Activated CD4-positive, alpha-beta memory T cell treated with anti-CD3 and anti-CD28 coated beads for 36 hours (primary cell): Measurements from ENCODE around the gene SMO. TPM values are rescaled to one million over a fixed set of nuclear protein-coding genes. Genes with fewer than 3 reads are reported as not detected.

Experiments
- CTCF ChIA-PET: fragments of 350-600 bp; sonication (Branson Sonifier 250); formaldehyde crosslinking; loops from one replicate; lab custom pipeline; 2021; ENCODE audit warnings: antibody characterized with exemption, inconsistent platforms; lab: Charles Lee
- POLR2A ChIA-PET: fragments of 350-600 bp; sonication (Branson Sonifier 250); formaldehyde crosslinking; loops from one replicate; lab custom pipeline; 2021; ENCODE audit warnings: antibody characterized with exemption; lab: Charles Lee
- DNase-seq: peaks from one replicate; pipeline ENCODE4 v3.0.0-alpha.2; 2020
- H3K27ac Mint-ChIP-seq: one replicate; pipeline ENCODE4 v1.8.0; 2021; ENCODE audit warnings: mixed read lengths
- H3K27me3 Mint-ChIP-seq: one replicate; pipeline ENCODE4 v1.8.0; 2021; ENCODE audit warnings: mixed read lengths
- H3K36me3 Mint-ChIP-seq: one replicate; pipeline ENCODE4 v1.8.0; 2021; ENCODE audit warnings: mixed read lengths
- H3K4me1 Mint-ChIP-seq: one replicate; pipeline ENCODE4 v1.8.0; 2021; ENCODE audit warnings: low read depth, mixed read lengths
- H3K4me3 Mint-ChIP-seq: one replicate; pipeline ENCODE4 v1.8.0; 2021; ENCODE audit warnings: mild to moderate bottlenecking, mixed read lengths
- H3K9me3 Mint-ChIP-seq: one replicate; pipeline ENCODE4 v1.8.0; 2021; ENCODE audit warnings: mixed read lengths
- intact Hi-C: fragments of 100-400 bp; cut with micrococcal nuclease; formaldehyde crosslinking; loops from one replicate; pipeline ENCODE4 v1.15.1; 2023
- total RNA-seq, 2 experiments: library from RNA; stranded (reverse); gene quantifications; one replicate each; pipeline ENCODE4 v1.2.3, GENCODE V29; 2021

The SMO gene
- under 1 TPM; 0.12 to 0.21 TPM for total RNA-seq

DNA sequence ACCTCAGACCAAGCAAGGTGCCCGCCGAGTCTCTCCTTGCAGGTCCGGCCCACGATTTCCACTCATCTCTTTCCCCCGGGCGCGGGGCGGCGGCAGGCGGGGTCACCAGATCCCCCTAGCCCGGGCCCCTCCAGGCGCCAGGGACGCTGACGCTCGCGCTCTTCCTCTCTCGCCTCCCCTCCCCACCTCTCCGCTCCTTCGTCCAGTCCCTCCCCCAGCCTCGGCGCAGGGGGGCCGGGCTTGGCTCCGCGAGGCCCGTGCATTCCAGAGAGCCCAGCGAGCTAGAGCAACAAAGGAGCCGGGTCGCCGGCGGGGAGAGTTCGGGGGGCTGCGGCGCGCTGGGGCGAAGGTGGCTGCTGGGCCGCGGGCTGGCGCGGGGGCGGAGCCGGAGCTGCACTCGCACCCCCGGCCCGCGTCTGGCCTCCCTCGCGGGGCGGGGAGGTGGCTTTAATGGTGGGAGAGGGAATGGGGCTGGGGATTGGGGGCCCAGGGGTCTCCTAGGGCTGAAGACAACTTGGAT is at the start of gene SMO:
TSS of gene SMO (plus strand) at position 262 of the 520 bp plus-strand sequence. CDS start 519 bp downstream, outside the sequence.
- CTCF ChIA-PET, result no interaction called here
- H3K9me3 Mint-ChIP-seq, result no peaks in the 10 kb centered on the region
- DNase-seq, result no peak

DNA sequence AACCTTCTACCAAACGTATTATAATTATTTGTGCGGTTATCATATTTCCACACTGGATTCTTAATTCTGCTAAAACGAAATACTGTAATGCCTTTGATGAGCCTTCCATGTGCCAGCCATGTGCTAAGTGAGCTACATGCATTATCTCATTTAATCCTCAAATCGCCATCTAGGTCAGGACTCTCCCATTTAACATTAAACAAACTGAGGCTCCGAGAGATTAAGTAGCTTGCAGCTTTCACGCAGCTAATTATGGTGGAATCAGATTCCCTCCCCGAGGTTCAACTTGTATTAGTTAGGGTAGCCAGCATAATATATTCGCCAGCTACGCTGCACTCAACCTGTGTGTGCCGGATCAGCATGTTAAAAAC is 44.7 kb upstream of the SMO start:
- H3K4me3 Mint-ChIP-seq, result peak overlapping the region; percentile 87
- H3K27me3 Mint-ChIP-seq, result peaks cover 26% of the 10 kb centered on the region
- H3K4me1 Mint-ChIP-seq, result peaks cover 11% of the 10 kb centered on the region
- DNase-seq, result no peak
- ChIA-PET CTCF (interaction anchor here (0.6 to 1.9 kb wide), 5 partner anchors 20 to 839 kb away, joined by 3 to 16 read pairs (median 3); no protein-coding TSS in a partner anchor), POLR2A (no interaction called here)
- no peaks in the 10 kb centered on the region for H3K9me3 Mint-ChIP-seq
- H3K36me3 Mint-ChIP-seq, result no peaks in the 10 kb centered on the region
- intact Hi-C loops, result no loop called here
- no peak overlapping the region for H3K27ac Mint-ChIP-seq

More for the DNA sequence above, at the start of gene SMO:
- H3K27me3 Mint-ChIP-seq, result peaks cover 48% of the 10 kb centered on the region
- peaks cover 8% of the 10 kb centered on the region for H3K4me1 Mint-ChIP-seq
- POLR2A ChIA-PET, result no interaction called here
- peak within 1 kb of the TSS; percentile 56 for H3K4me3 Mint-ChIP-seq
- intact Hi-C loops, result no loop called here
- H3K36me3 Mint-ChIP-seq, result no peaks in the 10 kb centered on the region
- H3K27ac Mint-ChIP-seq, result no peak within 1 kb of the TSS

DNA sequence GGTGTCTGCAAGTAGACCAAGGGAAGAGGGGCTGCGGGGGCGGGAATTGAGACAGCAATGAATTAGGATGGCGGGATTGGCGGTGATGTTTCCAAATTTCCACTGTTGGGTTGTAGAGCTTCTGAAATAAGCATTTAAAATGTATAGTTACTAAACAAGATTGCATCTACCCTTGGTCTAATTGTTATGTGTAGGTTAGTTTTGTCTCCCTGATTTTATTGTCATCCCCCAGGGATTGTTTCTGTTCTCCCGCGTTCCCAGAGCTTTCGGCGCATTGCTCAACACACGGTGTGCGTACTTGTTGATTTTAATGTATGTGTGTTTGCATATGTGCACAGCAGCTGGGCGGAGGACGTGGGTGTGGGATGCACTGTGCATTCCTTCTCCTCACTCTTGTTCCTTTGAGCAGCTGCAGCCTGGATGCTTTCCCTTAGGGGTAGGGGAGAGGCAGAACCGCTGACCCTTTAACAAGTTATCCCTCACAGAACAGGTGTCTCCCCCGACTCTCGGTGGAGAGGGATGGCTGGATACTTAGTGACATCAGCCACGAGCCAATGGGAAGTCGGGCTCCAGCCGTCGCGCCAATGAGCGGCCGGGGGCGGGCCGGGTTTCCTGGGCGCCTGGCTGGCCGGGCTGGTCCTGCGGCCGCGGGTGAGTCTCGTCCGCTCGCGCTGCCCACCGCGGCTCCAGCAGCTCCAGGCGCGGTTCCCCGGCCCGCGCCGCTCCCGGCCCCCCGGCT is 44.2 kb upstream of the SMO start, which contains the start of gene TSPAN33:
TSS of gene TSPAN33 (plus strand) at position 613 of the 739 bp plus-strand sequence. CDS start 274 bp downstream, outside the sequence.
- CTCF ChIA-PET, result interaction anchor here (0.6 to 1.9 kb wide), 4 partner anchors 19 to 838 kb away, joined by 3 to 16 read pairs (median 4); no protein-coding TSS in a partner anchor
- Mint-ChIP-seq H3K27me3 (peaks cover 26% of the 10 kb centered on the region), H3K27ac (no peak within 1 kb of the TSS), H3K9me3 (no peaks in the 10 kb centered on the region), H3K36me3 (no peaks in the 10 kb centered on the region), H3K4me3 (peak within 1 kb of the TSS; percentile 87), H3K4me1 (peaks cover 11% of the 10 kb centered on the region)
- intact Hi-C loops, result no loop called here
- POLR2A ChIA-PET, result no interaction called here
- DNase-seq, result peak; percentile 78

DNA sequence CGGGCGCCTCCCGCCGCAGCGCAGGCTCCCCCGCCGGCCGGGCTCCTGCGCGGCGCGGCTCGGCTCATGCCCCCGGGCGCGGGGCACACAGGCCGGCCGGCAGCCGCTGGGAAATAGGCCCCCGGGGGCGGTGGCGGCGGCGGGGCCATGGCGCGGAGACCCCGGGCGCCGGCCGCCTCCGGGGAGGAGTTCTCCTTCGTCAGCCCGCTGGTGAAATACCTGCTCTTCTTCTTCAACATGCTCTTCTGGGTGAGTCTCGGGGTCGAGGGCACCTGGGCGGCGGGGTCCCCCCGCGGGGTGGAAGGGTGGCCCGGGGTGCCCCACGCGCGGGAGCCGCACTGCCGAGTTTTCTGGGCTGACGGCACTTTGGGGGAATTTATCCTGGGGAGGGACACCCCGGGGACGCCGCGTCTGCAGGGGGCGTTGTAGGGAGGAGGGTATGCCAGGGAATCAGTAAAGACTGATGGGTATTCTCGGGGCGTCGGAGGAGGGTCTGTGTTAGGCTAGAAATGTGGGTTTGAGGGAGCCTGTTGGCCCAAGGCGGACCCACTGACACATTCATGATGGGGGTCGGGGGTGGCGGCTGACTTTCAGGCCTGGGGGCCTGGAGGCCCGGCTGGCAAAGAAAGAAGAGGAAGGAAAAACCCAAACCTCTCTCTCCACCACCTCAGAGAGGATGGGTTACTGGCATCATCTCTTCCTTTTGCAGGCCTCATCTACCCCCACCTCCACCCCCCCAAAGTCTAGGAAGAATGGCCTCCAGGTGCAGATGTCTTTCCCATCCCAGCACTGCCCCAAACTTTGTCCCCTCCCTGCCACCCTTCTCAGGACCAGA is 43.4 kb upstream of the SMO start:
- Mint-ChIP-seq H3K9me3 (no peaks in the 10 kb centered on the region), H3K27me3 (peaks cover 26% of the 10 kb centered on the region), H3K27ac (no peak overlapping the region), H3K4me1 (peaks cover 11% of the 10 kb centered on the region), H3K36me3 (no peaks in the 10 kb centered on the region), H3K4me3 (peak overlapping the region; percentile 67)
- intact Hi-C loops, result no loop called here
- CTCF ChIA-PET, result interaction anchor here (1.9 to 3.8 kb wide), 2 partner anchors 18 to 19 kb away, joined by 16 to 24 read pairs; no protein-coding TSS in a partner anchor
- peak; percentile 30 for DNase-seq
- POLR2A ChIA-PET, result no interaction called here

DNA sequence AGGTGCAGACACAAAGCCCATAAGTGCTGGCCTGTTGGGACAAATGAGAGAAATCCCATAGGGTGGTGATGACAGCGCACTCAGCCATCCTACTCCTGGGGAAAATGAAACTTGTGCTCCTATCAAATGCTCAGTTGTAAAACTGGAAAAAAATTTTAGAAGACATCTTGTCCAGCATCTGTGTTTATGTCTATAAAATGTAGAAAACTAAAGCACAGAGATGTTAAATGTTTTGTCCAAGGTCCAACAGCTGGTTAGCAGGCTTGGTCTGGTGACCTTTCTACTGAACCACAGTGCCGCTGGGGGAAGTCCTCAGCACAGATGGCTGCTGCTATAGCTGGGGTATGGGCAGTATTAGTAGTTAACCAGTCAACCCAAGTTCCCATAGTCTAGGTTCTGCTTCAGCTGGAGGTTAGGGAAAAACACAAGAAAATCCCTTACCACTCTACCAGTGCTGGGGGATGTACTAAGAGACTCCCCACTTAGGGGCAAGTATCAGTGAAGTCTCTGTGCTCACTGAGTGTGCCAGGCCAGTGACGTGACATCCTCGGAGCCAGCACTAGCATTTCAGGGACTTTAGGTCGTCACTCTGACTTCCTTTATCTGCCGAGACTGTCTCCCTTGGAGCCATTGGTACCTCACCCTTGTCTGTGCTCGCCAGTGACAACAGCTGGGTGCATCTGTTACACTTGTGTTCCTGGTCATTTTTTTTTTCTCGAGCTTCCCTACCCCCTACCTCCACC is 42.0 kb upstream of the SMO start:
- CTCF ChIA-PET, result interaction anchor here (1.4 to 3.8 kb wide), 2 partner anchors 18 to 55 kb away, joined by 4 to 24 read pairs; no protein-coding TSS in a partner anchor
- H3K4me3 Mint-ChIP-seq, result peak overlapping the region; percentile 48
- POLR2A ChIA-PET, result no interaction called here
- no peak for DNase-seq
- no peaks in the 10 kb centered on the region for H3K9me3 Mint-ChIP-seq
- no peaks in the 10 kb centered on the region for H3K36me3 Mint-ChIP-seq
- intact Hi-C loops, result no loop called here
- H3K4me1 Mint-ChIP-seq, result peaks cover 11% of the 10 kb centered on the region
- H3K27ac Mint-ChIP-seq, result no peak overlapping the region
- peaks cover 26% of the 10 kb centered on the region for H3K27me3 Mint-ChIP-seq

DNA sequence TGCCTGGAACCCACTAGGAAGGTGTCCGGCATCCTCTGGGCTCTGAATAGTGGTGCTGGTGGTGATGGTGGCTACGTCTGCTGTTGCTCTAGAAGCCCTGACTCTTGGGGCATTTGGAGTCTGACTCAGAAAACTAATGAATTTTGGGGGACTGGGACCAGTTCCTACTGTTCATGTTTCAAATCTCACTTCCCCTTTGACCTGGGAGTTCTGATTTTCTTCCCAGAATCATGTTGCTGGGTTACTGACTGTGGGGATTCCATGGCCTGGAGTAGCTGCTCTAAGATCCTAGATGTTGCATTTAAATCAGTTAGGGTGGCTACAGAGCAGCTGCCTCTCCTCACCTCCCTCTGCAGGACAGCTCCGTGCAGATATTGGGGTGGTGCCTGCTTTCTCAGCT is 40.7 kb upstream of the SMO start:
- H3K9me3 Mint-ChIP-seq, result no peaks in the 10 kb centered on the region
- peaks cover 11% of the 10 kb centered on the region for H3K4me1 Mint-ChIP-seq
- H3K4me3 Mint-ChIP-seq, result no peak overlapping the region
- intact Hi-C loops, result no loop called here
- no peak overlapping the region for H3K27ac Mint-ChIP-seq
- H3K27me3 Mint-ChIP-seq, result peaks cover 27% of the 10 kb centered on the region
- ChIA-PET POLR2A (no interaction called here), CTCF (interaction anchor here (1.4 to 3.8 kb wide), 2 partner anchors 16 to 56 kb away, joined by 4 to 24 read pairs; no protein-coding TSS in a partner anchor)
- no peaks in the 10 kb centered on the region for H3K36me3 Mint-ChIP-seq
- no peak for DNase-seq

DNA sequence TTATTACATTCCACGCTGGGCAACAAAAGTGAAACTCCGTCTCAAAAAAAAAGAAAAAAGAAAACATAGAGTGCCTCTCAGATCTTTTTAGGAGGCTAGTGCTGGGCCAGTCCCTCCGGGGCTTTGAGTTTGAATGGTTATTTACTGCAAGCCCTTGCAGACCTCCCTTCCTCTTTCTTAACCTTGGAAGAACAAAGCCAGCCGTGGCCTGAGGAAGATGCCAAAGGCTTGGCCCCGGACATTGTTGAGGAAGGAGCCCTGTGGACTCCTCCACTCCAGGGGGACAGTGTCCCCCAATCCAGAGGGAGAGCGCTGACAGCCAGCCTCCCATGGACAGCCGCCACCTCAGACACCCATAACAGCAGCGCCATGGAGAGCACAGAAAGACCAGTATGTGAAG is 38.9 kb upstream of the SMO start:
- H3K9me3 Mint-ChIP-seq, result no peaks in the 10 kb centered on the region

DNA sequence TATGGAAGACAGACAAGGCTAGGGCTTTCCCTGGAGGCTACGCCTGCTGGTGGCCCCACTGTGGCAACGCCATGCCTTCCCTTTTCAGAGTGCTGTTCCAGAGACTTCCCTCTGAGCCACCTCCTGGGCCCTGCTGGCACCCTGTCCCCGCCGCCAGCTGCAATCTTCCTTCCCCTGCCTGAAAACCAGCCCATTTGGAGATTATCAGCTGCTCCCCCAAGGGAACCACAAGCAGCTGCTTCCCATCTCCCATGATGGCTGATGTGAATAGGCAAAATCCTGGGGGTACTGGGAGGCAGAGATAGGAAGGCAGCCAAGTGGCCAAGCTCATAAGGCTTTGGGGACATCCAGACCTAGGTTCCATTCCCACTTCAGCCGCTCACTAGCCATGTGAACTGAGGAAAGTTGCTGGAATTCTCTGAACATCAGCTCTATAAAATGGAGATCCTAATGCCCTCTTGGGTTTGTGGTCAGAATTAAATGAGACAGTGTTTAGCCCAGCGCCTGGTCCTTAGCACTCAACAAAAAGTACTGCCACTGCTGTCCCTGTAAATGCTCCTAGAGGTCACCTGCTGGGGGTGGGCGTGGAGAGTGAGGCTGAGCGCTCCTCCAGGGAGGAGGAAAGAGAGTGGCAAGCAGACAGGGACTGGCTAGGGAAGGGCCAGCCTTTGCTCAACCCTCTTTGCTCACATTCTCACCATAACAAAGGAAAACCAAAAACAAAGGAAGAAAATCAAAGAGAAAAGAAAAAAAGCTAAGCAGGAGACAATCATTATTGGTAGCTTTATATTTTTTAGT is 38.0 kb upstream of the SMO start:
- Mint-ChIP-seq H3K4me1 (no peaks in the 10 kb centered on the region), H3K27me3 (peaks cover 13% of the 10 kb centered on the region), H3K4me3 (no peak overlapping the region), H3K36me3 (no peaks in the 10 kb centered on the region), H3K9me3 (no peaks in the 10 kb centered on the region), H3K27ac (no peak overlapping the region)
- ChIA-PET CTCF (interaction anchor here (0.5 to 3.1 kb wide), 5 partner anchors 13 to 68 kb away, joined by 3 to 22 read pairs (median 5); no protein-coding TSS in a partner anchor), POLR2A (no interaction called here)
- no peak for DNase-seq
- intact Hi-C loops, result no loop called here

More for the DNA sequence above, 38.9 kb upstream of the SMO start:
- peaks cover 3% of the 10 kb centered on the region for H3K4me1 Mint-ChIP-seq
- ChIA-PET POLR2A (no interaction called here), CTCF (interaction anchor here (3.1 kb wide), 1 partner anchor 14 kb away, joined by 22 read pairs; no protein-coding TSS in a partner anchor)
- peaks cover 13% of the 10 kb centered on the region for H3K27me3 Mint-ChIP-seq
- no peaks in the 10 kb centered on the region for H3K36me3 Mint-ChIP-seq
- no peak overlapping the region for H3K4me3 Mint-ChIP-seq
- intact Hi-C loops, result no loop called here
- H3K27ac Mint-ChIP-seq, result no peak overlapping the region
- DNase-seq, result no peak

DNA sequence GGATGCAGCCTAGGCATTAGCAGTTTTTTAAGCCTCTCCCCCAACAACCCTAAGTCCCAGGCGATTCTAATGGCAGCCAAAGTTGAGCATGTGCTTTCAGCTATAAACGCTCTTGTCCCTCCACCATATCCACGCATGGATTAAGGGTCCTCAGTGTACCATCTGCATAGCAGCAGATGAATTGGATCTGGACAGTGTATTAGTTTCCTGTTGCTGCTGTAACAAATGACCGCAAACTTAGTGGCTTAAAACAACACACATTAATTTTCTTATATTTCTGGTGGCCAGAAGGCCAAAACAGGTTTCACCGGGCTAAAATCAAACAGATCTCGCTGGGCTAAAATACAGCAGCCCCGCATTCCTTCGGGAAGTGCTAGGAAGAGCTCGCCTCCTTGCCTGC is 30.8 kb upstream of the SMO start:
- POLR2A ChIA-PET, result no interaction called here

DNA sequence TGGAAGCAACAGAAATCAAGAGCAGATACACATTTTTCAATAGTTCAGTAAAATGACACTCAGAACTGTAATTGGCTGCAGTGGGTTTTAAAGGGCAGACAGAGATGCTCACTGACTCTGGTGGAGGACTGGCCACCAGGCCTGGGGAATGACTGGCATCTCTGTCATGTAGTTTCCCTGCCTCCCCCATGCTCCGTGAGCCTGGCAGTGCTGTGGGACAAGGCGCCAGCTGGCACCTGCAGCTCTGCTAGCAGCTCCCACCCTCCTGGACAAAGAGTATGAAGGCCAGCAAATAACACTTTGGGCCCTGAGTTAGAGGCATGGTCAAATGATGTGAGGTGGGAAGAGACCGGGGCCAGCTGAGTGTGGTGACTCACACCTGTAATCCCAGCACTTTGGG is 28.9 kb upstream of the SMO start:
- intact Hi-C loops, result no loop called here
- Mint-ChIP-seq H3K27me3 (no peaks in the 10 kb centered on the region), H3K4me1 (peaks cover 5% of the 10 kb centered on the region), H3K36me3 (no peaks in the 10 kb centered on the region), H3K27ac (no peak overlapping the region), H3K9me3 (no peaks in the 10 kb centered on the region), H3K4me3 (no peak overlapping the region)
- ChIA-PET POLR2A (no interaction called here), CTCF (interaction anchor here (1.0 kb wide), 1 partner anchor 51 kb away, joined by 5 read pairs; no protein-coding TSS in a partner anchor)
- DNase-seq, result no peak

More for the DNA sequence above, 30.8 kb upstream of the SMO start:
- Mint-ChIP-seq H3K36me3 (no peaks in the 10 kb centered on the region), H3K9me3 (no peaks in the 10 kb centered on the region), H3K27ac (no peak overlapping the region), H3K4me3 (no peak overlapping the region), H3K27me3 (no peaks in the 10 kb centered on the region), H3K4me1 (no peaks in the 10 kb centered on the region)
- intact Hi-C loops, result no loop called here
- CTCF ChIA-PET, result interaction anchor here (0.6 to 1.3 kb wide), 3 partner anchors 51 to 567 kb away, joined by 3 read pairs; no protein-coding TSS in a partner anchor
- DNase-seq, result no peak
